Naive B cell (primary cell): ENCODE data around the gene CCDC120. TPM values are rescaled to one million over a fixed set of nuclear protein-coding genes. Genes with fewer than 3 reads are reported as not detected.
A peak's percentile ranks its signal among the peaks of the same experiment; 100 is the strongest.

Experiments used
- ATAC-seq, 2 donors: fragments of 150-1000 bp; cut with Tn5 transposase; 2 replicates each; pipeline ENCODE4 v1.10.0; 2021; ENCODE audit warnings: low read depth in 2 of 2, mild to moderate bottlenecking in 2 of 2, moderate library complexity in 2 of 2
- DNase-seq: peaks from one replicate; pipeline ENCODE4 v3.0.0; 2022
- H3K27ac Mint-ChIP-seq, 6 donors: one replicate each; pipeline ENCODE4 v1.8.0; 2020 to 2022; ENCODE audit warnings: mild to moderate bottlenecking in 6 of 6, mixed read lengths in 6 of 6, moderate library complexity in 5 of 6, inconsistent platforms in 2 of 6
- H3K27me3 Mint-ChIP-seq, 3 donors: one replicate each; pipeline ENCODE4 v1.8.0; 2021 to 2022; ENCODE audit warnings: mixed read lengths in 3 of 3, mild to moderate bottlenecking in 1 of 3
- H3K36me3 Mint-ChIP-seq, 2 donors: one replicate each; pipeline ENCODE4 v1.8.0; 2020 to 2022; ENCODE audit warnings: mixed read lengths in 2 of 2, inconsistent platforms in 1 of 2, mild to moderate bottlenecking in 1 of 2
- H3K4me1 Mint-ChIP-seq, 3 donors: one replicate each; pipeline ENCODE4 v1.8.0; 2020 to 2022; ENCODE audit warnings: mixed read lengths in 3 of 3, inconsistent platforms in 1 of 3, mild to moderate bottlenecking in 1 of 3, moderate library complexity in 1 of 3
- H3K4me3 Mint-ChIP-seq, 8 donors: one replicate each; pipeline ENCODE4 v1.8.0; 2020 to 2022; ENCODE audit warnings: mild to moderate bottlenecking in 8 of 8, mixed read lengths in 8 of 8, moderate library complexity in 8 of 8, inconsistent platforms in 2 of 8
- H3K9me3 Mint-ChIP-seq, 7 donors: one replicate each; pipeline ENCODE4 v1.8.0; 2020 to 2022; ENCODE audit warnings: mixed read lengths in 7 of 7, mild to moderate bottlenecking in 5 of 7, inconsistent platforms in 2 of 7, moderate library complexity in 1 of 7
- polyA plus RNA-seq, 6 donors: library from polyadenylated mRNA; unstranded; fragments of 300-500 nt; fragmentation: Illumina TruSeq; gene quantifications; one replicate each; pipeline ENCODE4 v1.2.3, GENCODE V29; 2021; ENCODE audit warnings: low read depth in 6 of 6

Gene CCDC120, protein sequence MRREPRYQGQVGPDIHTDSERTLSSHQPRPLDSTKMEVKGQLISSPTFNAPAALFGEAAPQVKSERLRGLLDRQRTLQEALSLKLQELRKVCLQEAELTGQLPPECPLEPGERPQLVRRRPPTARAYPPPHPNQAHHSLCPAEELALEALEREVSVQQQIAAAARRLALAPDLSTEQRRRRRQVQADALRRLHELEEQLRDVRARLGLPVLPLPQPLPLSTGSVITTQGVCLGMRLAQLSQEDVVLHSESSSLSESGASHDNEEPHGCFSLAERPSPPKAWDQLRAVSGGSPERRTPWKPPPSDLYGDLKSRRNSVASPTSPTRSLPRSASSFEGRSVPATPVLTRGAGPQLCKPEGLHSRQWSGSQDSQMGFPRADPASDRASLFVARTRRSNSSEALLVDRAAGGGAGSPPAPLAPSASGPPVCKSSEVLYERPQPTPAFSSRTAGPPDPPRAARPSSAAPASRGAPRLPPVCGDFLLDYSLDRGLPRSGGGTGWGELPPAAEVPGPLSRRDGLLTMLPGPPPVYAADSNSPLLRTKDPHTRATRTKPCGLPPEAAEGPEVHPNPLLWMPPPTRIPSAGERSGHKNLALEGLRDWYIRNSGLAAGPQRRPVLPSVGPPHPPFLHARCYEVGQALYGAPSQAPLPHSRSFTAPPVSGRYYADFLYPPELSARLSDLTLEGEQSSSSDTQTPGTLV
- polyA plus RNA-seq = 1 to 10 TPM in 1 of 6 donors, under 1 TPM in 4, not detected in 1; 0.62 to 1.7 (median 0.79) TPM

DNA sequence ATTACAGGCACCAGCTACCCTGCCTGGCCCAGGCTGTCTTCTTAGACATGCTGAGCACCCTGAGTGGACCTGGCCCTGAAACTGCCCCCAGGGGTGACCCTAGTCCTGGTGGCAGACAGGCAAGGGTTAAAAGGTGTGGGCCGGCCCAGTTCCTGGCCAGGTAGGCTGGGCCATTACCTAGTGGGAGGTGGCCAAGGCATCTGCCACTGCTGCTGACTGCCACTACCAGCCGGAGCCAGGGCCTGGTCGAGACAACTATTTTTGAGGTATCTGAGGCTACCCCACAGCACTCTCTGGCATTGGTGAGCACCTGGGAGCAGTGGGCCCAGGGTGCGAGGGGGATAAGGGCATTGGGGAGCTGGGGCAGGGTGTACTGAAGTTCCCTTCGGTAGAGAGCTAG is at the start of gene CCDC120:
CCDC120 (plus strand) TSS at position 206 of the 400 bp plus-strand sequence. CDS start 3,043 bp downstream, outside the sequence.
- Mint-ChIP-seq H3K27me3 (no peaks in the 10 kb centered on the region), H3K36me3 (no peaks in the 10 kb centered on the region), H3K4me1 (peaks cover 12 to 17% (median 16%) of the 10 kb centered on the region in 3 donors), H3K9me3 (peaks cover 0 to 6% (median 0%) of the 10 kb centered on the region in 7 donors), H3K27ac (peak within 1 kb of the TSS in 1 of 6 donors; percentile 58), H3K4me3 (no peak within 1 kb of the TSS)
- DNase-seq (no peak), ATAC-seq (no peak)

DNA sequence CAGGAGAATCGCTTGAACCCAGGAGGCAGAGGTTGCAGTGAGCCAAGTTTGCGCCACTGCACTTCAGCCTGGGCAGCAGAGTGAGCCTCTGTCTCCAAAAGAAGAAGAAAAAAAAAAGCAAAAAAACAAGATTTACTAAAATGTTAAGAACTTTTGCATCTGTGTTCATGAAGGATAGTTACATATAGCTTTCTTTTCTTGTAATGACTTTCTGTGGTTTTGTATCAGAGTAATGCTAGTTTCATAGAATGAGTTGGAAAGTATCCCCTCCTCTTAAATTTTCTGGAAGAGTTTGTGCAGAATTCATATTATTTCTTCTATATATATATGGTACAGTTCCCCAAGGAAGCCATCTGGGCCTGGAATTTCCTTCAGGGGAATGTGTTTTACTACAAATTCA is 39.7 kb upstream of the CCDC120 start:
- ATAC-seq = no peak
- H3K27me3 Mint-ChIP-seq = no peaks in the 10 kb centered on the region
- no peaks in the 10 kb centered on the region for H3K36me3 Mint-ChIP-seq

DNA sequence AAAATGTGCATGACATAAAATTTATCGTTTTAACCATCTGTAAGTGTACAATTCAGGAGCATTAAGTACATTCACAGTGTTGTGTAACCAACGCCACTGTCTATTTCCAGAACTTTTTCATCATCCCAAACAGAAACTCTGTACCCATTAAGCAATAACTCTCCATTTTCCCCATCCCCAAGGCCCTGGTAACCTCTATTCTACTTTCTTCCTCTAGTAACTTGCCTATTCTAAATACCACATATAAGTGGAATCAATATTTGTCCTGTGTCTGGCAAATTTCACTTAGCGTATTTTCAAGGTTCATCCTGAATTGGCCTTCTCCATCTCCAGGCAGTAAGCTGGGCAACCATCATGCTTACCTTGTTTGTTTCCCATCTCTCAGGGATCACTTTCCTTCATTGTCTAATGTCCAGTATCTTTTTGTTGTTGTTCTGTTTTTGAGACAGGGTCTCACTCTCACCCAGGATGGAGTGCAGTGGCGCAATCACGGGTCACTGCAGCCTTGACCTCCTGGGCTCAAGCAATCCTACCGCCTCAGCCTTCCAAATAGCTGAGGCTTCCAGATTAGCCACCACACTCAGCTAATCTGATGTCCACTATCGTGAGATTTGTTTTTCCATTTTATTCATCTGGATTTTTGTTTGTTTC is 39.1 kb upstream of the CCDC120 start:
- peak overlapping the region in 1 of 6 donors; percentile 53 for H3K27ac Mint-ChIP-seq
- no peak for ATAC-seq
- H3K9me3 Mint-ChIP-seq = peaks cover 0 to 1% (median 0%) of the 10 kb centered on the region in 7 donors
- H3K4me3 Mint-ChIP-seq = no peak overlapping the region
- no peaks in the 10 kb centered on the region for H3K36me3 Mint-ChIP-seq
- H3K4me1 Mint-ChIP-seq = no peaks in the 10 kb centered on the region
- DNase-seq = no peak
- H3K27me3 Mint-ChIP-seq = no peaks in the 10 kb centered on the region

More for the DNA sequence above, 39.7 kb upstream of the CCDC120 start:
- H3K4me3 Mint-ChIP-seq = no peak overlapping the region
- no peaks in the 10 kb centered on the region for H3K4me1 Mint-ChIP-seq
- DNase-seq = no peak
- no peak overlapping the region for H3K27ac Mint-ChIP-seq
- peaks cover 0 to 1% (median 0%) of the 10 kb centered on the region in 7 donors for H3K9me3 Mint-ChIP-seq

DNA sequence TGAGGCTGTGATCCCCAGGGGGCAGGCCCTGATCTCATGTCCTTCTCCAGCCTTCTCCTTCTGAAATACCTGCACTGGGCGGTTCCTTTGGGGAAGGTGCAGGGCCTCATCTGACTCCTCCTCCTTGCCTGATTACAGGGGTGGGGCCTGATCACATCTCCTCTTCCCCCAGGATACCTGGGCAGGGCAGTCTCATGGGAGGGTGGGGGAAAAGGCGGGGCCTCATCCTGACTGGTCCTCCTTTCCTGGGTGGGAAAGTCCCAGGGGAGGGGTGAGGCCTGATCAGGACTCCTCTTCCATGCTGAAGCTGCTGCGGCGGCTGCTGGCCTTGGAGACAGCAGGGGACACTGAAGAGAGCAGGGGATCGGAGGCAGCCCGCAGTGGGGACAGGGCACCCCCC is 28.9 kb upstream of the CCDC120 start:
- peaks cover 8 to 12% (median 8%) of the 10 kb centered on the region in 3 donors for H3K4me1 Mint-ChIP-seq
- no peaks in the 10 kb centered on the region for H3K9me3 Mint-ChIP-seq
- DNase-seq (no peak), ATAC-seq (no peak)
- H3K27ac Mint-ChIP-seq = peak overlapping the region in 1 of 6 donors; percentile 93
- peaks cover 0 to 8% of the 10 kb centered on the region in 2 donors for H3K36me3 Mint-ChIP-seq
- H3K4me3 Mint-ChIP-seq = no peak overlapping the region
- H3K27me3 Mint-ChIP-seq = no peaks in the 10 kb centered on the region

DNA sequence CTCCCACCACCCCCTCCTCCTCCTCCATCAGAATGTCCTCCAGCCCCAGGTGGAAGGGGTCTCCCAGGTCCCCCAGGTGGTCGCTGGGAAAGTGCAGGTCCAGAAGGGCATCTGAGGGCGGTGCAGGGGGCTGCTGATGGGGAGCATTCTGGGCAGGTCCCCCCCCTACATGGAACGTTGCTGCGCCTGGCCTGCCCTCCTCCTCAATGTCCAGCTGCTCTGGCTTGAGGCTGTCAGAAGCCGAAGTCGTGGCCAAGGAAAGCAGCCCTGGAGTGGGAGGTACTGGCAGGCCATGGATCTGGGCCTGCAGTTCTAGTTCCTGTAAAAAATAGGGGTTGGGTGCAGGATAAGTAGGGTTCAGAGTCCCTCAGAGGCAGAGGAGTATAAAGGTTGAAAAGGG is 28.5 kb upstream of the CCDC120 start:
- no peak for ATAC-seq
- Mint-ChIP-seq H3K4me3 (no peak overlapping the region), H3K4me1 (peaks cover 8 to 12% (median 8%) of the 10 kb centered on the region in 3 donors), H3K9me3 (no peaks in the 10 kb centered on the region), H3K27ac (peak overlapping the region in 2 of 6 donors; percentile 51 to 61), H3K27me3 (no peaks in the 10 kb centered on the region), H3K36me3 (peaks cover 0 to 8% of the 10 kb centered on the region in 2 donors)
- DNase-seq = no peak

DNA sequence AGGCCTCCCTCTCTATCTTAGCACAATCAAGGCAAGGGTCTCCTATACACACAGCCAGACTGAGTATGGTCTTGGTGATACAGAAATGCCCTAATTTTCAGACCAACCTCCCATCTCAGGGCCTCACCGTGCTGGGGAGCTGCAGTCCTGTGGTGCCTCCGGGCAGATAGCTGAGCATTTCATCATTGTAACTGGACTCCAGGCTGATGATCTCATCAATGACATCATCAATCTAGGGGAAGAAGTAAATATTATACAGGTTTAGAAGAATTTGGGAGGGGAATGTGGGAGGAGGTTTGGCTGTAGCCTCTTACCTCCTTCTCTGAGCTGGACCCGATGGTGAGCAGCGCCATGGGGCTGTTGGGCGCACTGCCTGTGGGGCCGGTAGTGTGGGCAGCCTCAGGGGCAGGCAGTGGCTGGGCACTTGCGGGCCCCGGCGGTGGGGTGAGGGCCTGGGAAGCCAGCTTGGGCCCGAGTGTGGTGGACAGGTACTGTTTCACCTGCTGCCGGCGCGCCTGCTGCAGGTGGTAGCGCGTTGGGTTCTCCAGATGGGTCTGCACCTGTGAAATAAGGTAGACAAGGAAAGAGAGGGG is 20.8 kb upstream of the CCDC120 start:
- H3K27ac Mint-ChIP-seq = peak overlapping the region in 2 of 6 donors; percentile 40 to 50
- H3K9me3 Mint-ChIP-seq = peaks cover 0 to 7% (median 0%) of the 10 kb centered on the region in 7 donors
- no peaks in the 10 kb centered on the region for H3K27me3 Mint-ChIP-seq
- H3K36me3 Mint-ChIP-seq = peaks cover 5 to 8% of the 10 kb centered on the region in 2 donors
- DNase-seq (no peak), ATAC-seq (no peak)
- peak overlapping the region in 1 of 8 donors; percentile 47 for H3K4me3 Mint-ChIP-seq
- H3K4me1 Mint-ChIP-seq = peaks cover 26 to 41% (median 36%) of the 10 kb centered on the region in 3 donors

DNA sequence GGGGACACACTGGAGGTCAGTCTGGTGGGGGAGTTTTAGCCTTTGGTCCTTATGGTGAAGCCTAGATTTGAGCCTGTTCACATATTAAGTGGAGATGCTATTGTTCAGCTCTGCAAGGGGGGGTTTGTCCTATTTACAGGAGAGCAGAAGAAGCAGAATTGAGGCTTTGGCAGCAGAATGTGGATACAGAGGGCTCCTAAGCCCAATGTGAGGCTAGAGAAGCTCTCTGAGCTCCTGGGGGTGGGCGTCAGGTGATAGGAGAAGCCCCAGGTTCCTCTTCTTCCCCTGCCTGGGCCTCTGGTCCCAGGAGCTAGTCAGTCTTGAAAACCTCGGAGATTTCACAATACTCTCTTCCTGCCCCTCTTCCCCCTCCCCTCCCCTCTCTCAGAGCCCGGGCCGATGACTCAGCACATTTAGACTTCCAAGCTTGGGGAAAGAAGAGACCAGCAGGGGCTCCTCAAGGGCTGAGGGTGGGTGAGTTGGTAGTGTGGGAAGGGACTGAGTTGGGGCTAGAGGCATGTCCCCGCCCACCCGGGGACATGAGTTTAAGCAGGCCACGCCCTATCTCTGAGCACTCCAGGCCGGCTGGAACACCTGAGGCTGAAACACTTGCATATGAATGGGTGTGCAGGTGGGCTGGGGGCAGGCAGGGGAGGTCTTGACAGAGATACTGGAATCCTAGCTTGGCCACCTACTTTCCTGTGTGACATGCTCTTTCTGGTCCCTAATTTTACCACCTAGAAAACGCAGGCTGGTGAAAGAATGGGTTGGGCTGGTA is 19.0 kb upstream of the CCDC120 start:
- Mint-ChIP-seq H3K27ac (peak overlapping the region in 4 of 6 donors; percentile 32 to 92 (median 88)), H3K4me1 (peaks cover 20 to 41% (median 40%) of the 10 kb centered on the region in 3 donors), H3K4me3 (peak overlapping the region in 3 of 8 donors; percentile 56 to 83 (median 80)), H3K9me3 (peaks cover 0 to 7% (median 0%) of the 10 kb centered on the region in 7 donors), H3K36me3 (peaks cover 0 to 5% of the 10 kb centered on the region in 2 donors), H3K27me3 (no peaks in the 10 kb centered on the region)
- ATAC-seq (no peak), DNase-seq (no peak)

DNA sequence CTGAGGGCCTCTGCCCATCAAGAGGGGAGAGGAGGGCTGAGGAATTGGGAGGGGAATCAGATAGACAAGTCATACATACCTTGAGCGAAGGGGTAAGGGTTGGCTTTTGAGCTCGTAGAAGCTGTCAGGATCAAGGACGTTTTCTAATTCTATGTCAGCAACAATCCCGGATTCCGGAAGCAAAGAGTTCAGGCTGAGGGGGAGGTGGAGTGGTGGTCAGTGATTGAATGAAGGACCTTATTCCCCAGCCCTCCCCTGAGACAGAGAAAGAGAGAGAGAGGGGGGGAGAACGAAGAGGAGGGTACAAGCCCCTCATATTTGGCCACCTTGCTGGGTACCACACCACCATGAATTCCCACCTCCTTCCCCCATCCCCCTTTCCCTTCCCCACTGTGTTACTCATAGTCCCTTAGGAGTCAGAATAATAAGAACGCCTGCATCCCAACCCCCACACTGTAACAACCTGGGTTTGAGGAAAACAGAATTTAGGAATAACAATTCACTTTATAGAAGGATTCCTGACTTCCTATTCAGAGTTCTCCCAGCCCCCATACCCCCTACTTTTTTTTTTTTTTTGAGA is 18.3 kb upstream of the CCDC120 start:
- ATAC-seq (no peak), DNase-seq (no peak)
- H3K9me3 Mint-ChIP-seq = peaks cover 0 to 7% (median 0%) of the 10 kb centered on the region in 7 donors
- no peaks in the 10 kb centered on the region for H3K27me3 Mint-ChIP-seq
- peak overlapping the region in 3 of 8 donors; percentile 56 to 82 (median 80) for H3K4me3 Mint-ChIP-seq
- H3K36me3 Mint-ChIP-seq = peaks cover 0 to 5% of the 10 kb centered on the region in 2 donors
- H3K27ac Mint-ChIP-seq = peak overlapping the region in 3 of 6 donors; percentile 86 to 92 (median 91)
- H3K4me1 Mint-ChIP-seq = peaks cover 20 to 41% (median 40%) of the 10 kb centered on the region in 3 donors

DNA sequence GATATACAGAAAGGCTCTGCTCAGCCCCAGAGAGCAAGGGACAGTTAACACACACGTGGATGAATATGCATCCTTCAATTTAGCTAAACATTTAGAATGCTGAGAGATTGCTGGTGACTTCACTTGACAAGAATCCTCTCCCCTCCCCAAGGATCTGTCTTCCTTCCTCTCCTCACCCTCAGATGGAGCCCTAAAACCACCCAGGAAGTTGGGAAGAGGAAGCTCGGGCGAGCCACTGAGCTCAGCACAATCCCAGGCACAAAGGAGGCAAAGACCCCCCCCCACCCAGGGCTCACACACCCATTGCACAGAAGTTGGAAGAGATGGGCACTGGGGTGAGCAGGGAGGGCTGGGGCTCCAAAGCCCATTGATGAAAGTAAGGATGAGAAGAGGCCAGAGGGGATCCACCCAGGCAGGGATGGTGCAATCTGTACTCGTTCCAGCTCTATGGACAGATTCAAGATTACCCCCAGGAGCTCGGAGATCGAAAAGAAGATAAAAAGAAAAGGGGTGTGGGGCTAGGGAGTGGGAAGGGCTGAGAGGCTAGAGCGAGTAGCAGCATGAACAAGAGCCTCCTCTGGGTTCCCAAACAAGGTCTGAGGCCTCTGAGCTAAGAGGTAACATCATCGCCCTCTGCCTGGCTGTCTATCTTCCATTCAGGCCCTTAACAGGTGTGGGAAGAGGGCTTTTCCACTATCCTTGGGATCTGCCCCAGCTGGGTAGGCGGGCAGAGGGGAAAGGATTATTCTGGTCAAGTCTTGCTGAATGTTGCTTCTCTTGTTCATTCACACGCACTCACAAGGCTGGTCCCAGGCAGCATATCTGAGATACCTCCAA is 16.8 kb upstream of the CCDC120 start:
- H3K4me1 Mint-ChIP-seq = peaks cover 20 to 41% (median 40%) of the 10 kb centered on the region in 3 donors
- no peaks in the 10 kb centered on the region for H3K27me3 Mint-ChIP-seq
- ATAC-seq (no peak), DNase-seq (no peak)
- H3K9me3 Mint-ChIP-seq = peaks cover 0 to 7% (median 0%) of the 10 kb centered on the region in 7 donors
- H3K27ac Mint-ChIP-seq = peak overlapping the region; percentile 89 to 97 (median 94)
- H3K4me3 Mint-ChIP-seq = peak overlapping the region; percentile 83 to 94 (median 88)
- peaks cover 0 to 5% of the 10 kb centered on the region in 2 donors for H3K36me3 Mint-ChIP-seq

DNA sequence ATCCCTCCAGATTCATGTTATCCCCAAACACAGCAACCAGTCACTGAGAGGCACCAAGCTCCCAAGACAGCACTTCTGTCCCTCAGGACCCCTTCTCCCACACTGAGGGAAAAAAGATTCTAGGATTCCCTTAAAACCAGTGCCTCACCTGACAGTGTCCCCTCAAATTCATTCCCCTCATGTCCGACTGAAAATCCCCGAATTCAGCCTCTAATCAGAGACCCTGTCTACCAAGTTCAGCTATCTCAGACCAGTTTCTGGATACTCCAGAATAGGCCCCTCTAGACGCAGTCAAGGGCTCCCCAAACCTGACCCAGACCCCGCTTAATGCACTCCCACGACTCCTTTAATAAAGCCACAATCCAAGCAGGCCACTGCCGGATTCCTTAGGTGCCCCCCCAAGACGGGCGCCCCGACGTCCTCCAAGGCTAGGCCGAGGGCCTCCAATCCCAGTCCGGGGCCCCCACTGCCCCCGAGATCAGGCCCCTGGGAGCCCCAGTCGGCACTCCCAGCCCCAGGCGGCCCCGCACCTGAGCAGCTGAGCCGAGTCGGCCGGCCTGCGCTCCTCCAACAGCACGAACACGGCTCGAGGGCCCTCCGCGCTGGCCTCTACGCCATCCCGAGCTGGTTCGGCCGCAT is 16.1 kb upstream of the CCDC120 start:
- no peaks in the 10 kb centered on the region for H3K27me3 Mint-ChIP-seq
- peaks cover 20 to 41% (median 40%) of the 10 kb centered on the region in 3 donors for H3K4me1 Mint-ChIP-seq
- ATAC-seq = peak in 1 of 2 donors; percentile 1
- DNase-seq = no peak
- peaks cover 0 to 7% (median 0%) of the 10 kb centered on the region in 7 donors for H3K9me3 Mint-ChIP-seq
- peaks cover 0 to 5% of the 10 kb centered on the region in 2 donors for H3K36me3 Mint-ChIP-seq
- peak overlapping the region; percentile 89 to 97 (median 94) for H3K27ac Mint-ChIP-seq
- peak overlapping the region; percentile 83 to 94 (median 88) for H3K4me3 Mint-ChIP-seq
